ENCODE results near the gene CPVL.

DNA sequence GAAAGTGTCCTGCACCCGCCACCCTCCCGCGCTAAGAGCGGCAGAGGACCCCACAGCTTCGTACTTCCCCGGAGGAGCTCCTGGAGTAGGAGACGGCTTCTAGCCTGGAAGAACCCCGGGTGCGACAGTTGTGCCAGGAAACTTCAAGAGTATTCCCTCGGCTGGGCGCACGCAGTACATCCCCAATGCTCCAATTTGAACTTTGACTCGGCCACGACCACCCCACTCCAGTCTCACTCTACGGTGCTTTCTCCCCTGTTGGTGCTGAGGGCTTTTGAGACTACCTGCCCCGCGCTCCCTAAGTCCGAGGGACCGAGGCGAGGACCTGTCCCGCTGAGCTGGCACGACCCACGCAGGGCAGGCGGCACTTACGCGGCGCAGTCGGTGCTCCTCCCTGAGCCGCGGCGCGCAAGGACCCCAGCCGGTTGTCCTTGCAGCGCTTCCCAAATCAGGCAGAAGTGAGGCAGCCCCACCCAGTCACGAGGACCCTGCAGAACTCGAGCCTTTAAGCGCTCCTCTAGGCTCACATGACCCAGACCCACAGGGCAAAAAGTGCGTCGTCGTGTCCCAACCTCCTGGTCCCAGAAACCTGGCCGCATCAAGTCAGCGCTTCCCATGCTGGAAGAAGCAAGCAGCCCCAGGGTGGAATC lies at the start of gene CPVL:
- TF ChIP-seq, protein P1, sequence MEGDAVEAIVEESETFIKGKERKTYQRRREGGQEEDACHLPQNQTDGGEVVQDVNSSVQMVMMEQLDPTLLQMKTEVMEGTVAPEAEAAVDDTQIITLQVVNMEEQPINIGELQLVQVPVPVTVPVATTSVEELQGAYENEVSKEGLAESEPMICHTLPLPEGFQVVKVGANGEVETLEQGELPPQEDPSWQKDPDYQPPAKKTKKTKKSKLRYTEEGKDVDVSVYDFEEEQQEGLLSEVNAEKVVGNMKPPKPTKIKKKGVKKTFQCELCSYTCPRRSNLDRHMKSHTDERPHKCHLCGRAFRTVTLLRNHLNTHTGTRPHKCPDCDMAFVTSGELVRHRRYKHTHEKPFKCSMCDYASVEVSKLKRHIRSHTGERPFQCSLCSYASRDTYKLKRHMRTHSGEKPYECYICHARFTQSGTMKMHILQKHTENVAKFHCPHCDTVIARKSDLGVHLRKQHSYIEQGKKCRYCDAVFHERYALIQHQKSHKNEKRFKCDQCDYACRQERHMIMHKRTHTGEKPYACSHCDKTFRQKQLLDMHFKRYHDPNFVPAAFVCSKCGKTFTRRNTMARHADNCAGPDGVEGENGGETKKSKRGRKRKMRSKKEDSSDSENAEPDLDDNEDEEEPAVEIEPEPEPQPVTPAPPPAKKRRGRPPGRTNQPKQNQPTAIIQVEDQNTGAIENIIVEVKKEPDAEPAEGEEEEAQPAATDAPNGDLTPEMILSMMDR (IDR thresholded peaks at IDR 0.05; ENCODE audit: borderline replicate concordance, extremely low read depth, low read length, poor library complexity, severe bottlenecking), result no peak
- TF ChIP-seq EZH2 (IDR thresholded peaks at IDR 0.05; ENCODE audit: borderline replicate concordance, low read depth, low read length, severe bottlenecking), result no peak
